ENCODE results near the gene TTC4. TPM values are rescaled to one million over a fixed set of nuclear protein-coding genes. Genes with fewer than 3 reads are reported as not detected.
A peak's percentile ranks its signal among the peaks of the same experiment; 100 is the strongest.

TTC4 gene
- total RNA-seq, 1 experiment from 2014 or later: 25.2 TPM

DNA sequence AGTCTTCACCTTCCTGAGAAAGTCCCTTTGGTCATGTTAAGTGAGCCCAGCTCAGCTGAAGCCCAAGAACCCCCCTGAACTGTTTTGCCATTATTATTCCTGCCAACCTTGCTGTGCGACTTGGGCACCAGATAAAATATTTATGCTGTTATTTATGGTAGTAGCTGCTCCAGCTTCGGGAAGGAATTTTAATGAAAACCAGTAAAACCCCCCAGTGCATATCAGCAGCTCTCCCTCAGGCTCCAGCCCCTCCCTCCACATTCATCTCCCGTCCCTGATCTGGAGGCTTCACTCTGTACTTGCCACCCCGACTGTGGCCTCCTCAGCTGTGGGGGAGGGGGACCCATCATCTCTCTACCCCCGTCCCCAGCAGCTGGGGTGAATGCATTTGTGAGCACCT, 72.8 kb downstream of the TTC4 start:
- H3K4me1 ChIP-seq (ENCODE audit: control insufficient read depth, insufficient read depth, low read length): no peaks in the 10 kb centered on the region
- TF ChIP-seq POLR2AphosphoS5 (IDR thresholded peaks at IDR 0.05; ENCODE audit: low read depth, low read length) (no peak), SIN3A (IDR thresholded peaks at IDR 0.05; ENCODE audit: borderline replicate concordance, insufficient read depth, low read depth, low read length) (no peak), TCF7L2 (IDR thresholded peaks at IDR 0.05; ENCODE audit: low read depth, low read length) (no peak)
- TF ChIP-seq, protein P1, sequence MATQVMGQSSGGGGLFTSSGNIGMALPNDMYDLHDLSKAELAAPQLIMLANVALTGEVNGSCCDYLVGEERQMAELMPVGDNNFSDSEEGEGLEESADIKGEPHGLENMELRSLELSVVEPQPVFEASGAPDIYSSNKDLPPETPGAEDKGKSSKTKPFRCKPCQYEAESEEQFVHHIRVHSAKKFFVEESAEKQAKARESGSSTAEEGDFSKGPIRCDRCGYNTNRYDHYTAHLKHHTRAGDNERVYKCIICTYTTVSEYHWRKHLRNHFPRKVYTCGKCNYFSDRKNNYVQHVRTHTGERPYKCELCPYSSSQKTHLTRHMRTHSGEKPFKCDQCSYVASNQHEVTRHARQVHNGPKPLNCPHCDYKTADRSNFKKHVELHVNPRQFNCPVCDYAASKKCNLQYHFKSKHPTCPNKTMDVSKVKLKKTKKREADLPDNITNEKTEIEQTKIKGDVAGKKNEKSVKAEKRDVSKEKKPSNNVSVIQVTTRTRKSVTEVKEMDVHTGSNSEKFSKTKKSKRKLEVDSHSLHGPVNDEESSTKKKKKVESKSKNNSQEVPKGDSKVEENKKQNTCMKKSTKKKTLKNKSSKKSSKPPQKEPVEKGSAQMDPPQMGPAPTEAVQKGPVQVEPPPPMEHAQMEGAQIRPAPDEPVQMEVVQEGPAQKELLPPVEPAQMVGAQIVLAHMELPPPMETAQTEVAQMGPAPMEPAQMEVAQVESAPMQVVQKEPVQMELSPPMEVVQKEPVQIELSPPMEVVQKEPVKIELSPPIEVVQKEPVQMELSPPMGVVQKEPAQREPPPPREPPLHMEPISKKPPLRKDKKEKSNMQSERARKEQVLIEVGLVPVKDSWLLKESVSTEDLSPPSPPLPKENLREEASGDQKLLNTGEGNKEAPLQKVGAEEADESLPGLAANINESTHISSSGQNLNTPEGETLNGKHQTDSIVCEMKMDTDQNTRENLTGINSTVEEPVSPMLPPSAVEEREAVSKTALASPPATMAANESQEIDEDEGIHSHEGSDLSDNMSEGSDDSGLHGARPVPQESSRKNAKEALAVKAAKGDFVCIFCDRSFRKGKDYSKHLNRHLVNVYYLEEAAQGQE (IDR thresholded peaks at IDR 0.05; ENCODE audit: insufficient read depth in 1 of 2, low read depth in 2 of 2, low read length in 1 of 2): no peak
- TF ChIP-seq, protein P2, sequence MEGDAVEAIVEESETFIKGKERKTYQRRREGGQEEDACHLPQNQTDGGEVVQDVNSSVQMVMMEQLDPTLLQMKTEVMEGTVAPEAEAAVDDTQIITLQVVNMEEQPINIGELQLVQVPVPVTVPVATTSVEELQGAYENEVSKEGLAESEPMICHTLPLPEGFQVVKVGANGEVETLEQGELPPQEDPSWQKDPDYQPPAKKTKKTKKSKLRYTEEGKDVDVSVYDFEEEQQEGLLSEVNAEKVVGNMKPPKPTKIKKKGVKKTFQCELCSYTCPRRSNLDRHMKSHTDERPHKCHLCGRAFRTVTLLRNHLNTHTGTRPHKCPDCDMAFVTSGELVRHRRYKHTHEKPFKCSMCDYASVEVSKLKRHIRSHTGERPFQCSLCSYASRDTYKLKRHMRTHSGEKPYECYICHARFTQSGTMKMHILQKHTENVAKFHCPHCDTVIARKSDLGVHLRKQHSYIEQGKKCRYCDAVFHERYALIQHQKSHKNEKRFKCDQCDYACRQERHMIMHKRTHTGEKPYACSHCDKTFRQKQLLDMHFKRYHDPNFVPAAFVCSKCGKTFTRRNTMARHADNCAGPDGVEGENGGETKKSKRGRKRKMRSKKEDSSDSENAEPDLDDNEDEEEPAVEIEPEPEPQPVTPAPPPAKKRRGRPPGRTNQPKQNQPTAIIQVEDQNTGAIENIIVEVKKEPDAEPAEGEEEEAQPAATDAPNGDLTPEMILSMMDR (IDR thresholded peaks at IDR 0.05): no peak
- no peak for DNase-seq (ENCODE audit: low read depth, low spot score)
- no TSS peak for BruUV-seq (replicated peaks)
- no peaks in the 10 kb centered on the region for H3K27me3 ChIP-seq (ENCODE audit: control insufficient read depth, insufficient read depth, low read length)
- H3K36me3 ChIP-seq (ENCODE audit: control insufficient read depth, insufficient read depth, low read length): no peaks in the 10 kb centered on the region
- intact Hi-C loops (cut with micrococcal nuclease; ENCODE audit: unreplicated experiment): no loop called here
- H3K4me3 ChIP-seq (ENCODE audit: low read depth in 2 of 2, low read length in 2 of 2): no peak overlapping the region
- POLR2A ChIA-PET: no interaction called here
- no peak overlapping the region for H3K27ac ChIP-seq (ENCODE audit: low read length)
- CTCF ChIA-PET: no interaction called here
- no peaks in the 10 kb centered on the region for H3K9me3 ChIP-seq (ENCODE audit: control insufficient read depth, insufficient read depth, low read depth, low read length)
- ATAC-seq: no peak
- in situ Hi-C loops (cut with HindIII; ENCODE audit: low pct_unique_long_range_greater_than_20kb, low sequenced_read_pairs): no loop called here

DNA sequence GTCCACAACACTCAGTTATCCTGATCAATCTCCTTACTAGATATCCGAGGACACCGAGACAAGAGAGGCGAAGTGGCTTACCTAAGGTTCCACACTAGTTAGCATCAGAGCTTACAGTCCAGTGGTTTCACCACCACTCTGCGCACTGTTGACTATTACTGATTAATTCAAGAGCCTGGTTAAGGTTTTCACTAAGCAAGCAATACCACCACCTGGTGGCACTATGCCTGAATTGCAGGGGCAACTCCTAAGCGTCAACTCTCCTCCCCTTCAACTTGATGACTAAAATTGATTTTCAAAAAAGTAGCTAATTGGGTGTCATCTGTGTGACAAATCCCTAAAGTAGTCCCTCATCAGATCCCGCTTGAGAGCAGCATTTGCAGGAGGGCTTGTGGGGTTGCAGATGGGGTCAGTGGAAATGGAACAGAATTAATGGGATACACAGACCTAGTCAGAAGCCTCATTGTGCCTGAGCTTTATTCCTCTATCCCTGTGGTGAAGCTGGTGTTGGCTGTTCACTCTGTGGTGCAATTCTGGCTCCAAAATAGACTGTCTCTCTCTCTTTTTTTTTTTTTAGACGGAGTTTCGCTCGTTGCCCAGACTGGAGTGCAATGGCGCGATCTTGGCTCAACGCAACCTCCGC, 76.3 kb downstream of the TTC4 start:
- no peaks in the 10 kb centered on the region for H3K9me3 ChIP-seq (ENCODE audit: control insufficient read depth, insufficient read depth, low read depth, low read length)
- TF ChIP-seq TCF7L2 (IDR thresholded peaks at IDR 0.05; ENCODE audit: low read depth, low read length) (no peak), SIN3A (IDR thresholded peaks at IDR 0.05; ENCODE audit: borderline replicate concordance, insufficient read depth, low read depth, low read length) (no peak), POLR2AphosphoS5 (IDR thresholded peaks at IDR 0.05; ENCODE audit: low read depth, low read length) (no peak)
- TF ChIP-seq, protein P1 (IDR thresholded peaks at IDR 0.05; ENCODE audit: insufficient read depth in 1 of 2, low read depth in 2 of 2, low read length in 1 of 2): no peak
- TF ChIP-seq, protein P2 (IDR thresholded peaks at IDR 0.05): peak; percentile 88
- no peak overlapping the region for H3K4me3 ChIP-seq (ENCODE audit: low read depth in 2 of 2, low read length in 2 of 2)
- in situ Hi-C loops (cut with HindIII; ENCODE audit: low pct_unique_long_range_greater_than_20kb, low sequenced_read_pairs): no loop called here
- no peak overlapping the region for H3K27ac ChIP-seq (ENCODE audit: low read length)
- ChIA-PET POLR2A (no interaction called here), CTCF (interaction anchor here (0.5 to 0.8 kb wide), 4 partner anchors 20 to 1339 kb away, joined by 3 to 6 read pairs (median 4); no protein-coding TSS in a partner anchor)
- ATAC-seq (peak; percentile 68), DNase-seq (ENCODE audit: low read depth, low spot score) (no peak)
- BruUV-seq (replicated peaks): no TSS peak
- no peaks in the 10 kb centered on the region for H3K36me3 ChIP-seq (ENCODE audit: control insufficient read depth, insufficient read depth, low read length)
- H3K27me3 ChIP-seq (ENCODE audit: control insufficient read depth, insufficient read depth, low read length): no peaks in the 10 kb centered on the region
- H3K4me1 ChIP-seq (ENCODE audit: control insufficient read depth, insufficient read depth, low read length): no peaks in the 10 kb centered on the region; the same call in 1 of the 2 replicates
- intact Hi-C loops (cut with micrococcal nuclease; ENCODE audit: unreplicated experiment): loop anchor here (5.0 kb wide), 1 partner anchor 120 kb away; no protein-coding TSS in a partner anchor

Data from Panc1 (cell line).